Measurements from ENCODE around the gene MAGI3. TPM values are rescaled to one million over a fixed set of nuclear protein-coding genes. Genes with fewer than 3 reads are reported as not detected.

Gene MAGI3
- polyA plus RNA-seq, 1 experiment, result 1.9 TPM

- TF ChIP-seq CTCF (IDR thresholded peaks at IDR 0.05; ENCODE audit: insufficient read depth, low read depth, low read length), result peak; percentile 51
- POLR2A ChIA-PET, result interaction anchor here (0.6 kb wide), 2 partner anchors 334 to 796 kb away, joined by 5 to 9 read pairs; no protein-coding TSS in a partner anchor
These were observed 287.2 kb downstream of the MAGI3 start for GRCh38 chr1:113677250-113678158.

DNA sequence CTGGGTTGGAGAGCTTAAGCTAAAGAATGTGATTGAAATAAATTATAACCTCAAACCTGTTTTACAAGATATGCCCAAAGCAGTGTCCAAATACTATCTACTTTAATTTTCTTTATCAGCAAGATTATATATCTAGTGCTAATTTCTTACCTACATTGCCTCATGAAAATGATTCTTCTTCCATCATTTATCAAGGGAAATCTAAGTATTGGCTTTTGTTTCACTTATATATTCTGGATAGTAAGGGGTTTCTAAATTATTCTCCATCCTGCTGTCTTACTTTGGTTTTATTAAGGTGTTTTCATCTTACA is 287.8 kb downstream of the MAGI3 start:
- Histone ChIP-seq H3K27me3 (ENCODE audit: control insufficient read depth, insufficient read depth, low read length) (no peaks in the 10 kb centered on the region), H3K4me3 (ENCODE audit: low read depth, low read length) (no peak overlapping the region), H3K36me3 (ENCODE audit: control insufficient read depth, insufficient read depth, low read length) (no peaks in the 10 kb centered on the region)
- POLR2A ChIA-PET, result interaction anchor here (0.6 kb wide), 2 partner anchors 335 to 796 kb away, joined by 5 to 9 read pairs; no protein-coding TSS in a partner anchor
- no peak for TF ChIP-seq CTCF (IDR thresholded peaks at IDR 0.05; ENCODE audit: insufficient read depth, low read depth, low read length)
- CTCF ChIA-PET, result interaction anchor here (0.6 to 3.7 kb wide), 4 partner anchors 11 to 568 kb away, joined by 3 to 24 read pairs (median 4); no protein-coding TSS in a partner anchor
- no peak for DNase-seq (ENCODE audit: low read depth)

More at GRCh38 chr1:113677250-113678158, 287.2 kb downstream of the MAGI3 start:
- Histone ChIP-seq H3K27me3 (ENCODE audit: control insufficient read depth, insufficient read depth, low read length) (no peaks in the 10 kb centered on the region), H3K36me3 (ENCODE audit: control insufficient read depth, insufficient read depth, low read length) (no peaks in the 10 kb centered on the region), H3K4me3 (ENCODE audit: low read depth, low read length) (no peak overlapping the region)
- CTCF ChIA-PET, result interaction anchor here (0.6 to 3.7 kb wide), 7 partner anchors 10 to 605 kb away, joined by 3 to 24 read pairs (median 5); partner anchors contain the start of gene LRIG2
- peak; percentile 1 for DNase-seq (ENCODE audit: low read depth)

- H3K36me3 ChIP-seq (ENCODE audit: control insufficient read depth, insufficient read depth, low read length), result no peaks in the 10 kb centered on the region
- no peak overlapping the region for H3K4me3 ChIP-seq (ENCODE audit: low read depth, low read length)
- no peak for DNase-seq (ENCODE audit: low read depth)
- H3K27me3 ChIP-seq (ENCODE audit: control insufficient read depth, insufficient read depth, low read length), result no peaks in the 10 kb centered on the region
- ChIA-PET CTCF (interaction anchor here (0.7 to 1.2 kb wide), 3 partner anchors 53 to 542 kb away, joined by 3 to 4 read pairs (median 3); no protein-coding TSS in a partner anchor), POLR2A (interaction anchor here (0.6 kb wide), 2 partner anchors 367 to 806 kb away, joined by 3 read pairs; no protein-coding TSS in a partner anchor)
- no peak for TF ChIP-seq CTCF (IDR thresholded peaks at IDR 0.05; ENCODE audit: insufficient read depth, low read depth, low read length)
These were observed 291.5 kb downstream of the MAGI3 start for GRCh38 chr1:113681596-113682337.

- DNase-seq (ENCODE audit: low read depth), result no peak
- no peaks in the 10 kb centered on the region for H3K27me3 ChIP-seq (ENCODE audit: control insufficient read depth, insufficient read depth, low read length)
- POLR2A ChIA-PET, result interaction anchor here (0.5 kb wide), 1 partner anchor 541 kb away, joined by 3 read pairs; no protein-coding TSS in a partner anchor
- H3K36me3 ChIP-seq (ENCODE audit: control insufficient read depth, insufficient read depth, low read length), result no peaks in the 10 kb centered on the region
- TF ChIP-seq CTCF (IDR thresholded peaks at IDR 0.05; ENCODE audit: insufficient read depth, low read depth, low read length), result no peak
- H3K4me3 ChIP-seq (ENCODE audit: low read depth, low read length), result no peak overlapping the region
- CTCF ChIA-PET, result interaction anchor here (1.0 to 1.7 kb wide), 2 partner anchors 15 to 543 kb away, joined by 4 read pairs; no protein-coding TSS in a partner anchor
These were observed 293.3 kb downstream of the MAGI3 start for GRCh38 chr1:113683384-113684152.
